NCI-H526 treated with DMSO at 0.1 percent for 48 hours (cell line): ENCODE measurements around the gene DCLK3.

Experiments
- DNase-seq: peaks from one replicate; lab custom pipeline; 2025; lab: John Stamatoyannopoulos, UW

The DCLK3 gene

GRCh38 chr3:36709826-36710365 is 54.5 kb downstream of the DCLK3 start:
- DNase-seq: no peak

- DNase-seq: no peak
These were observed 55.1 kb downstream of the DCLK3 start for GRCh38 chr3:36709281-36709680.

- no peak for DNase-seq
These were observed 56.5 kb downstream of the DCLK3 start for GRCh38 chr3:36707623-36708409.

GRCh38 chr3:36705015-36705414 is 59.3 kb downstream of the DCLK3 start:
- no peak for DNase-seq

GRCh38 chr3:36704280-36704679 is 60.1 kb downstream of the DCLK3 start:
- DNase-seq: no peak

GRCh38 chr3:36701249-36701572 is 63.1 kb downstream of the DCLK3 start:
- DNase-seq: no peak

- DNase-seq: peak; percentile 20
These were observed 63.7 kb downstream of the DCLK3 start for GRCh38 chr3:36700537-36701248.

GRCh38 chr3:36698314-36698713 is 66.0 kb downstream of the DCLK3 start:
- DNase-seq: no peak

GRCh38 chr3:36697229-36698001 is 66.9 kb downstream of the DCLK3 start:
- no peak for DNase-seq

GRCh38 chr3:36696799-36697198 is 67.6 kb downstream of the DCLK3 start:
- DNase-seq: no peak

- no peak for DNase-seq
These were observed 68.6 kb downstream of the DCLK3 start for GRCh38 chr3:36695769-36696137.

GRCh38 chr3:36695113-36695768 is 69.1 kb downstream of the DCLK3 start:
- no peak for DNase-seq

- DNase-seq: no peak
These were observed 70.7 kb downstream of the DCLK3 start for GRCh38 chr3:36693670-36694069.

- DNase-seq: no peak
These were observed 74.8 kb downstream of the DCLK3 start for GRCh38 chr3:36689560-36689959.

GRCh38 chr3:36688815-36689214 is 75.5 kb downstream of the DCLK3 start:
- DNase-seq: no peak

- no peak for DNase-seq
These were observed 77.8 kb downstream of the DCLK3 start for GRCh38 chr3:36686516-36686915.

GRCh38 chr3:36681867-36682266 is 82.5 kb downstream of the DCLK3 start:
- DNase-seq: no peak

- no peak for DNase-seq
These were observed 83.4 kb downstream of the DCLK3 start for GRCh38 chr3:36680952-36681351.

- no peak for DNase-seq
These were observed 84.8 kb downstream of the DCLK3 start for GRCh38 chr3:36679384-36680200.

- DNase-seq: no peak
These were observed 85.9 kb downstream of the DCLK3 start for GRCh38 chr3:36678216-36679013.
